HepG2 (cell line): ENCODE data around the gene ATP6V0E1. TPM values are rescaled to one million over a fixed set of nuclear protein-coding genes. Genes with fewer than 3 reads are reported as not detected.
A peak's percentile ranks its signal among the peaks of the same experiment; 100 is the strongest.

Experiments
- ATF1 ChIP-seq: IDR thresholded peaks from 2 replicates; pipeline ENCODE4 v1.6.1; 2016; ENCODE audit warnings: mild to moderate bottlenecking, control low read depth
- CEBPB ChIP-seq: IDR thresholded peaks from 2 replicates; pipeline ENCODE4 v1.6.1; 2011; ENCODE audit warnings: low read depth, low read length, improper control_type of control experiment, borderline replicate concordance
- FUBP1 ChIP-seq: sonication (generic); formaldehyde crosslinking; IDR thresholded peaks from 2 replicates; pipeline ENCODE4 v1.5.1; 2020; ENCODE audit warnings: missing genetic modification reagents, mild to moderate bottlenecking, borderline replicate concordance
- HDAC1 ChIP-seq: sonication (generic); formaldehyde crosslinking; IDR thresholded peaks from 2 replicates; pipeline ENCODE4 v1.5.1; 2020; ENCODE audit warnings: mild to moderate bottlenecking, missing genetic modification reagents
- KLF16 ChIP-seq, 2 experiments: sonication (generic) in 1 of 2; formaldehyde crosslinking in 1 of 2; IDR thresholded peaks; 2 replicates each; pipeline versions ENCODE4 v1.6.1 to v1.8.0; 2016 to 2023; ENCODE audit warnings: missing genetic modification reagents in 2 of 2, missing compliant biosample characterization in 1 of 2
- PCBP2 ChIP-seq: fragments of 200-400 bp; formaldehyde crosslinking; optimal IDR thresholded peaks from 2 replicates; pipeline ENCODE3; 2018; ENCODE audit warnings: low read length, low read depth; ENCODE audit not compliant: poor library complexity, severe bottlenecking
- PLRG1 ChIP-seq: fragments of 450-650 bp; conservative IDR thresholded peaks from 2 replicates; pipeline ENCODE4 v1.6.1; 2016
- SRY ChIP-seq: sonication (generic); formaldehyde crosslinking; IDR thresholded peaks from 2 replicates; pipeline ENCODE4 v1.8.0; 2022; ENCODE audit warnings: mild to moderate bottlenecking, missing genetic modification reagents
- ZFP36L1 ChIP-seq: sonication (generic); formaldehyde crosslinking; IDR thresholded peaks from 2 replicates; pipeline ENCODE4 v1.8.0; 2022; ENCODE audit warnings: mild to moderate bottlenecking, missing genetic modification reagents, moderate library complexity
- ZFY ChIP-seq: sonication (generic); formaldehyde crosslinking; IDR thresholded peaks from 2 replicates; pipeline ENCODE4 v1.4.0; 2020; ENCODE audit warnings: missing genetic modification reagents
- ZMYM2 ChIP-seq: sonication (generic); formaldehyde crosslinking; IDR thresholded peaks from 2 replicates; pipeline ENCODE4 v1.8.0; 2022; ENCODE audit warnings: mild to moderate bottlenecking, missing genetic modification reagents
- ZNF10 ChIP-seq: sonication (generic); formaldehyde crosslinking; IDR thresholded peaks from 2 replicates; pipeline ENCODE4 v1.4.0; 2020; ENCODE audit warnings: mild to moderate bottlenecking, low read depth, missing genetic modification reagents, borderline replicate concordance
- ZNF264 ChIP-seq: sonication (generic); formaldehyde crosslinking; IDR thresholded peaks from 2 replicates; pipeline ENCODE4 v1.4.0; 2020; ENCODE audit warnings: missing genetic modification reagents
- ZNF335 ChIP-seq: sonication (generic); formaldehyde crosslinking; IDR thresholded peaks from 2 replicates; pipeline ENCODE4 v1.4.0; 2020; ENCODE audit warnings: missing genetic modification reagents
- ZNF430 ChIP-seq: sonication (generic); formaldehyde crosslinking; IDR thresholded peaks from 2 replicates; pipeline ENCODE4 v1.9.0; 2021; ENCODE audit warnings: mild to moderate bottlenecking, missing genetic modification reagents
- ZNF572 ChIP-seq: sonication (generic); formaldehyde crosslinking; IDR thresholded peaks from 2 replicates; pipeline ENCODE4 v1.5.1; 2020; ENCODE audit warnings: mild to moderate bottlenecking, missing genetic modification reagents
- ZNF687 ChIP-seq: sonication (generic); formaldehyde crosslinking; IDR thresholded peaks from 2 replicates; pipeline ENCODE4 v1.5.1; 2020; ENCODE audit warnings: mild to moderate bottlenecking, missing genetic modification reagents, moderate library complexity
- ZNF775 ChIP-seq: sonication (generic); formaldehyde crosslinking; IDR thresholded peaks from 2 replicates; pipeline ENCODE4 v1.4.0; 2020; ENCODE audit warnings: missing genetic modification reagents, mild to moderate bottlenecking, moderate library complexity, borderline replicate concordance
- polyA plus RNA-seq, 8 experiments: library from polyadenylated mRNA; depleted of rRNA in 3 of 8; stranded (reverse) in 7 of 8; unstranded in 1 of 8; fragments of >200 nt; fragmentation: Illumina TruSeq in 4 of 8; extraction: Trizol in 4 of 8; gene quantifications; 2 replicates each; pipeline versions ENCODE4 v1.2.1 to v1.2.3, GENCODE V29; 2011 to 2016; ENCODE audit warnings: low read depth in 4 of 8, missing spikeins in 1 of 8, mixed read lengths in 1 of 8; ENCODE audit not compliant: insufficient read depth in 1 of 8
- total RNA-seq, 5 experiments: library from RNA; depleted of rRNA; stranded (reverse); fragments of >200 nt; fragmentation: Illumina TruSeq; extraction: Trizol; gene quantifications; 2 replicates each; pipeline ENCODE4 v1.2.3, GENCODE V29; 2016; ENCODE audit warnings: low read depth in 1 of 5
- TF ChIP-seq, protein P1 (sequence below): sonication (generic); formaldehyde crosslinking; IDR thresholded peaks from 2 replicates; pipeline ENCODE4 v1.9.0; 2021; ENCODE audit warnings: missing genetic modification reagents, borderline replicate concordance
- TF ChIP-seq, protein P2 (sequence below): sonication (generic); formaldehyde crosslinking; IDR thresholded peaks from 2 replicates; pipeline ENCODE4 v1.5.0; 2020; ENCODE audit warnings: missing genetic modification reagents

The ATP6V0E1 gene
- total and polyA plus RNA-seq, 2 of the 13 experiments (the other 11 are each of a cell fraction or from before 2014, with no cell fraction given), result 143 to 215 TPM

GRCh38 chr5:173057062-173057924 is 73.7 kb downstream of the ATP6V0E1 start (continued):
- TF ChIP-seq CEBPB (no peak), HDAC1 (CRISPR knock-in tag) (peak; percentile 66; the same call in 1 of the 2 replicates), PLRG1 (no peak), PCBP2 (no peak), ATF1 (CRISPR knock-in tag) (peak; percentile 69), ZFP36L1 (CRISPR knock-in tag) (no peak), ZNF572 (CRISPR knock-in tag) (no peak), ZNF687 (CRISPR knock-in tag) (peak; percentile 65), FUBP1 (CRISPR knock-in tag) (no peak), ZNF264 (CRISPR knock-in tag) (peak; percentile 20), ZNF335 (CRISPR knock-in tag) (0 out of 2 replicates have a peak, but pooled peaks have one; percentile 17), ZMYM2 (CRISPR knock-in tag) (no peak), ZNF775 (CRISPR knock-in tag) (no peak), ZNF430 (CRISPR knock-in tag) (no peak), ZNF10 (CRISPR knock-in tag) (no peak), ZFY (CRISPR knock-in tag) (peak; percentile 67), KLF16 (CRISPR knock-in tag; IDR thresholded peaks at IDR 0.05) (peak in 1 of 2 experiments; percentile 84; a peak in 2 of 4 replicates), SRY (no peak)
- TF ChIP-seq, protein P1, sequence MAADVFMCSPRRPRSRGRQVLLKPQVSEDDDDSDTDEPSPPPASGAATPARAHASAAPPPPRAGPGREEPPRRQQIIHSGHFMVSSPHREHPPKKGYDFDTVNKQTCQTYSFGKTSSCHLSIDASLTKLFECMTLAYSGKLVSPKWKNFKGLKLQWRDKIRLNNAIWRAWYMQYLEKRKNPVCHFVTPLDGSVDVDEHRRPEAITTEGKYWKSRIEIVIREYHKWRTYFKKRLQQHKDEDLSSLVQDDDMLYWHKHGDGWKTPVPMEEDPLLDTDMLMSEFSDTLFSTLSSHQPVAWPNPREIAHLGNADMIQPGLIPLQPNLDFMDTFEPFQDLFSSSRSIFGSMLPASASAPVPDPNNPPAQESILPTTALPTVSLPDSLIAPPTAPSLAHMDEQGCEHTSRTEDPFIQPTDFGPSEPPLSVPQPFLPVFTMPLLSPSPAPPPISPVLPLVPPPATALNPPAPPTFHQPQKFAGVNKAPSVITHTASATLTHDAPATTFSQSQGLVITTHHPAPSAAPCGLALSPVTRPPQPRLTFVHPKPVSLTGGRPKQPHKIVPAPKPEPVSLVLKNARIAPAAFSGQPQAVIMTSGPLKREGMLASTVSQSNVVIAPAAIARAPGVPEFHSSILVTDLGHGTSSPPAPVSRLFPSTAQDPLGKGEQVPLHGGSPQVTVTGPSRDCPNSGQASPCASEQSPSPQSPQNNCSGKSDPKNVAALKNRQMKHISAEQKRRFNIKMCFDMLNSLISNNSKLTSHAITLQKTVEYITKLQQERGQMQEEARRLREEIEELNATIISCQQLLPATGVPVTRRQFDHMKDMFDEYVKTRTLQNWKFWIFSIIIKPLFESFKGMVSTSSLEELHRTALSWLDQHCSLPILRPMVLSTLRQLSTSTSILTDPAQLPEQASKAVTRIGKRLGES (CRISPR knock-in tag), result no peak
- TF ChIP-seq, protein P2, sequence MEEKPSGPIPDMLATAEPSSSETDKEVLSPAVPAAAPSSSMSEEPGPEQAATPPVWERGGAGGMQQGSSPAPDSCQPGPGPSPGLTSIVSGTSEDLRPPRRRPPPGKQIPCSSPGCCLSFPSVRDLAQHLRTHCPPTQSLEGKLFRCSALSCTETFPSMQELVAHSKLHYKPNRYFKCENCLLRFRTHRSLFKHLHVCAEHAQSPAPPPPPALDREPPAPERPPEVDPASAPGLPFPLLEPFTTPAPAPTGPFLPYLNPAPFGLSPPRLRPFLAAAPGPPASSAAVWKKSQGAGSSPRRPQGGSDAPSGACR (CRISPR knock-in tag), result peak; percentile 42; the same call in 1 of the 2 replicates
